ENCODE measurements around the gene EEF1G.
A peak's percentile ranks its signal among the peaks of the same experiment; 100 is the strongest.
"Not testable (repeated sequence)": the region's sequence is repeated elsewhere in the genome, so short reads cannot be mapped to it uniquely, and the experiment has no call there.

Gene EEF1G

GRCh38 chr11:62553080-62553838 lies 20.4 kb downstream of the EEF1G start:
- peak; percentile 71 for DNase-seq

- no peak for DNase-seq
Measured at GRCh38 chr11:62552485-62553079, 21.1 kb downstream of the EEF1G start.

GRCh38 chr11:62550478-62550877 lies 23.2 kb downstream of the EEF1G start:
- DNase-seq = not testable (repeated sequence)

- no peak for DNase-seq
Measured at GRCh38 chr11:62548545-62549335, 25.0 kb downstream of the EEF1G start.

GRCh38 chr11:62547691-62548281 lies 25.9 kb downstream of the EEF1G start:
- DNase-seq = no peak

GRCh38 chr11:62546929-62547625 lies 26.6 kb downstream of the EEF1G start:
- no peak for DNase-seq

- peak; percentile 73 for DNase-seq
Measured at GRCh38 chr11:62546244-62546928, 27.3 kb downstream of the EEF1G start, which contains the start of gene AHNAK. AHNAK (minus strand) TSS chr11:62546806; CDS start chr11:62536098, 10,708 bp downstream.

- peak; percentile 70 for DNase-seq
Measured at GRCh38 chr11:62545437-62546243, 28.1 kb downstream of the EEF1G start.

GRCh38 chr11:62544581-62545436 lies 28.9 kb downstream of the EEF1G start:
- DNase-seq = peak; percentile 51

GRCh38 chr11:62543680-62544444 lies 29.8 kb downstream of the EEF1G start:
- no peak for DNase-seq

- peak; percentile 84 for DNase-seq
Measured at GRCh38 chr11:62542750-62543567, 30.7 kb downstream of the EEF1G start.

- no peak for DNase-seq
Measured at GRCh38 chr11:62542111-62542745, 31.5 kb downstream of the EEF1G start.

- DNase-seq = peak; percentile 83
Measured at GRCh38 chr11:62540804-62541701, 32.6 kb downstream of the EEF1G start.

GRCh38 chr11:62539238-62539925 lies 34.3 kb downstream of the EEF1G start:
- peak; percentile 54 for DNase-seq

- no peak for DNase-seq
Measured at GRCh38 chr11:62538470-62539237, 35.0 kb downstream of the EEF1G start.

Measured in activated CD4-positive, alpha-beta T cell treated with anti-CD3 and anti-CD28 coated beads, Interleukin-2, amount 50 U/mL, for 16 hours (primary cell).